Large intestine (tissue), 3 donors: ENCODE data around the gene HRAS. TPM values are rescaled to one million over a fixed set of nuclear protein-coding genes. Genes with fewer than 3 reads are reported as not detected.

ENCODE experiments used
- DNase-seq, 2 donors: peaks; one replicate each; pipeline versions ENCODE4 v3.0.0 to v3.0.0-alpha.2; 2013
- H3K27ac ChIP-seq: one replicate; pipeline ENCODE4 v1.5.1; 2013; ENCODE audit warnings: low read length
- H3K27me3 ChIP-seq: 2 replicates; pipeline ENCODE4 v1.6.1; 2013; ENCODE audit warnings: low read length; ENCODE audit not compliant: control insufficient read depth, insufficient read depth
- H3K36me3 ChIP-seq: 2 replicates; pipeline ENCODE4 v1.6.1; 2013; ENCODE audit warnings: low read length; ENCODE audit not compliant: control insufficient read depth, insufficient read depth
- H3K4me1 ChIP-seq: one replicate; pipeline ENCODE4 v1.6.1; 2013; ENCODE audit warnings: low read length; ENCODE audit not compliant: control insufficient read depth, insufficient read depth
- H3K4me3 ChIP-seq: one replicate; pipeline ENCODE4 v1.5.1; 2013; ENCODE audit warnings: low read length
- H3K9me3 ChIP-seq: one replicate; pipeline ENCODE4 v1.6.1; 2013; ENCODE audit warnings: mild to moderate bottlenecking, low read depth, low read length, moderate library complexity; ENCODE audit not compliant: control insufficient read depth
- WGBS: methylation state at CpG from one replicate; pipeline ENCODE4 v1.1.5; 2013; ENCODE audit warnings: low lambda C conversion rate; ENCODE audit not compliant: insufficient coverage; 5-methylcytosine and 5-hydroxymethylcytosine counted together
- polyA plus RNA-seq: library from polyadenylated mRNA; unstranded; fragments of 120-200 nt; gene quantifications from one replicate; pipeline ENCODE4 v1.2.1, GENCODE V29; 2013

The HRAS gene
- polyA plus RNA-seq, 1 donor = 28.3 TPM

DNA sequence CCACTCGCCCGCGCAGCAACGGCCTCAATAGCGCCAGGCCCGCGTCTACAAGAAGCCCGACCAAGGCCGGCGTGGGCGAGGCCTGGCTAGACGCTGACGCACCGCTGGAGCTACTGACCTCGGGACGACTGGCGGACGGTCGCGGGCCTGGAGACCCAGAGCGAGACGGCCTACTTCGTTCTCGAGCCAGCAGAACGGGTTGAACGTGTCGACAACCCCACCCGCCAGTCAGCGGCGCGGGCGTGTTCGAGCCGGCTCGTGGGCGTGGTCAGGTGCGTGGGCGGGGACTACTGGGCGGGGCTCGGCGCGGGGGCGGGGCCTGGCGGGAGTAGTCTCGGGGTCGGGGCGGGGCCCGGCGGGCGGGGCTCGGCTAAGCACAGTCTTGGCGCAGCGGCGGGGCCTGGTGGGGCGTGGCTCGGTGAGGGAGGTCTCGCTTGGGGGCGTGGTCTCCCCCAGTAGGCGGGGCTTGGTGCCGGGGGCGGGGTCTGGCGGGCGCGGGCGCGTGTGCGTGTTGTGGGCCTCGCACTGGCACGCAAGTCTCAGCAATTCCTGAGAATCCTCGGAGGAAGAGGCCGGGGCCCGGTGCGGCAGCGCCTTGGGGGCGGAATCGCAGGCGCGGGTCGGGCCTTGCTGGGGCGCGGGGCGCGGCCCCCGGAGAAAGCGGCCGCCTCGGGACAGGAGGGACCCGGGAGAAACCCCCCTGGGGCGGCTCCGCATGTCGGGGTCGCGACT is 28.2 kb downstream of the HRAS start, which contains the start of gene RNH1:
Gene RNH1 (minus strand): TSS at position 248 of the 732 bp plus-strand sequence. CDS start 5,080 bp downstream, outside the sequence.
- Histone ChIP-seq H3K27ac (peak within 1 kb of the TSS; percentile 100), H3K9me3 (peaks cover 3% of the 10 kb centered on the region), H3K4me1 (peaks cover 20% of the 10 kb centered on the region), H3K27me3 (no peaks in the 10 kb centered on the region), H3K4me3 (peak within 1 kb of the TSS; percentile 87), H3K36me3 (peaks cover 18% of the 10 kb centered on the region)
- no CpG with 5 or more reads among the region's 93 CpGs for WGBS
- DNase-seq = peak; percentile 92 to 93

DNA sequence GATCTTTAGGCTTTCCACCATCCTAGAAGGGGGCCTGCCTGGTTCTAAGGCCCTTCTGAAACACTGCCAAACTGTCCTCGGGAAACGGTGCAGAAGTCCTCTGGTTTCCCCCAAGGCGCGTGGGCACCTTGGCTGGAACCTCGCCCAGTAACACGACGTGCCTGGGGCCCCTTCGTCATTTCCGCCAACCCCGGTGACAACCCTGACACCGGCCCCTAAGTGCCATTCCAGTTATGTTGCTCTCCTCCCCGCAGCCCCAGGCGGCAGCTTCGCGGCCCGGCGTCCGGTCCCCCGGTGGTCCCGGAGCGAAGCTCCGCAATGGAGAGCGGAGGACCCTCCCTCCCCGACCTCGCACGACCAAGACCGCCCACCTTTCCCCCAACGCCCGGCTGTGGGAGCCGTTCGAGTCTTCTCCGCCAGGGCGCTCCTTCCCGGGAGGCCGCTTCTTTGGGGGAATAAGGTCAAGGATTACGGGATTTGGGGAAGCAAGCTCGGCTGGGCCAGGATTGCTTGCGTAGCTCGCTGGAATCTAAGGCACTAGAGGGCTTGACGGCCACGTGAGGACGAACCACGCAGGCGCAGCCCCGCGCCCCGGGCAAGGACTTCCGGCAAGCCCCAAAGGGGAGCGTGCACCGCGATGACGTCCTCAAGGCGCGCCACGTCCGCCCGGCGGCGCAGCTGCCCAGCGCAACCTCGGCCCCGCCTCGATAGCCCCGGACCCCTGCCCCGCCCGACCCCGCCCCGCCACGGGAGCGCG is 29.0 kb downstream of the HRAS start:
- Histone ChIP-seq H3K36me3 (peaks cover 22% of the 10 kb centered on the region), H3K4me1 (peaks cover 20% of the 10 kb centered on the region), H3K27me3 (no peaks in the 10 kb centered on the region), H3K27ac (peak overlapping the region; percentile 100), H3K4me3 (peak overlapping the region; percentile 87), H3K9me3 (peaks cover 3% of the 10 kb centered on the region)
- no CpG with 5 or more reads among the region's 71 CpGs for WGBS
- DNase-seq = peak; percentile 98 to 99

DNA sequence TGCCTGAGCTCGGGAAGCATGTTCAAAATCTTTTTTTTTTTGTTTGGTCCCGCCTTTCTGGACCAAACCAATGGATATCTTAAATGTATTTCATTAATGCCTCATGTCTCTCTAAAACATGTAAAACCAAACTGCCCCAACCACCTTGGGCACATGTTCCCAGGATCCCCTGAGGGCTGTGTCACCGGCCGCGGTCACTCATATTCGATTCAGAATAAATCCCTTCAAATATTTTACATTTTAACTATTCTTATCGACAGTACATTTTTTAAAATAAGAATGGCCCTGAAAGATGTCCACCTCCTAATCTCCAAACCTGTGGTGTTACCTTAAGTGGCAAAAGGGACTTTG is 30.4 kb downstream of the HRAS start:
- Histone ChIP-seq H3K36me3 (peaks cover 31% of the 10 kb centered on the region), H3K4me3 (peak overlapping the region; percentile 47), H3K27ac (no peak overlapping the region), H3K9me3 (peaks cover 3% of the 10 kb centered on the region), H3K27me3 (no peaks in the 10 kb centered on the region), H3K4me1 (peaks cover 20% of the 10 kb centered on the region)
- DNase-seq = no peak
- WGBS = 89% methylated on average over 5 of the region's 7 CpGs

DNA sequence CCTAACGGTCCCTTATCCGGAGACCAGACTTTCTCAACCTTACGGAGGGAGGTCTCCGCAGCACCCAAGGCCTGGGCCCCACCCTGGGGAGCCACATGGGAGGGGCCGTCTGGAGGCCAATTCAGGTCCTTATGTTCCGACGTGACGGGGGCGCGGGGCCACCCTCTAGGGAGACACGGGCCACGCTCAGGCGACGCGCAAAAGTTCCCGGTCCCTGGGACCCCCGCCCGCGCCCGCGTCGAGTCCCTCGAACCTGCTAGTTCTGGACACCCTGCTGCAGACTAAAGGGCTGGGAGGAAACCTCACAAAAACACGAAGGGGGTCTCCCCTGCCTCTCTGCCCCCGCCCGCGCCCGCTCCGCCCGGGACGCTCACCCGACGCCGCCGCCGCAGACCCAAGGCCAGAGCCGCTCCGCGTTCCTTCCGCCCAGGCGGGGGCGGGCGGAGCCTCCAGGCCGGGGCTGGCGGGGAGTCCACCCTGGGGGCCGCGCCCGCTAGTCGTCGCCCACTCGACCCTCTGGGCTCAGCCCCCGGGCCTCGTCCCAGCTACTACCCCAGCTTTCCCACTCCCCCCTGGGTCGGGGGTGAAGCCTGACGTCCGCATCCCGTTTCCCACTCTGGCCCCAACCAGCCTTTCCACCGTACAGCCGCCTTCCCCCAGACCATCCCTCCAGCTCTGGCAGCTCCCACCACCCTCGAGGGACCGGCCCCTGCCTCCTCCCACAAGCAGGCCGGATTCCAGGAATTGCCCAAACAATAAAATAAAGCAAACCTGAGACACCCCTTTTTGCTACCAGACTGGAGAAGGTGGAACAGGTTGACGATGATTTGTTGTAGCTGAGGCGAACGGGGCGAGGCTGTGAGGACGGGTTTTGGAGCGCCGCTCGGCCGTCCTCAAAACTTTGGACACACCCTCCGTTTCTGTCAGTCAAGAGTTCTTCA is 31.1 kb downstream of the HRAS start:
- peaks cover 20% of the 10 kb centered on the region for H3K4me1 ChIP-seq
- WGBS = 32% methylated on average over 5 of the region's 72 CpGs
- H3K36me3 ChIP-seq = peaks cover 34% of the 10 kb centered on the region
- no peak overlapping the region for H3K27ac ChIP-seq
- H3K4me3 ChIP-seq = peak overlapping the region; percentile 47
- no peaks in the 10 kb centered on the region for H3K27me3 ChIP-seq
- peak; percentile 28 to 48 for DNase-seq
- peaks cover 3% of the 10 kb centered on the region for H3K9me3 ChIP-seq

DNA sequence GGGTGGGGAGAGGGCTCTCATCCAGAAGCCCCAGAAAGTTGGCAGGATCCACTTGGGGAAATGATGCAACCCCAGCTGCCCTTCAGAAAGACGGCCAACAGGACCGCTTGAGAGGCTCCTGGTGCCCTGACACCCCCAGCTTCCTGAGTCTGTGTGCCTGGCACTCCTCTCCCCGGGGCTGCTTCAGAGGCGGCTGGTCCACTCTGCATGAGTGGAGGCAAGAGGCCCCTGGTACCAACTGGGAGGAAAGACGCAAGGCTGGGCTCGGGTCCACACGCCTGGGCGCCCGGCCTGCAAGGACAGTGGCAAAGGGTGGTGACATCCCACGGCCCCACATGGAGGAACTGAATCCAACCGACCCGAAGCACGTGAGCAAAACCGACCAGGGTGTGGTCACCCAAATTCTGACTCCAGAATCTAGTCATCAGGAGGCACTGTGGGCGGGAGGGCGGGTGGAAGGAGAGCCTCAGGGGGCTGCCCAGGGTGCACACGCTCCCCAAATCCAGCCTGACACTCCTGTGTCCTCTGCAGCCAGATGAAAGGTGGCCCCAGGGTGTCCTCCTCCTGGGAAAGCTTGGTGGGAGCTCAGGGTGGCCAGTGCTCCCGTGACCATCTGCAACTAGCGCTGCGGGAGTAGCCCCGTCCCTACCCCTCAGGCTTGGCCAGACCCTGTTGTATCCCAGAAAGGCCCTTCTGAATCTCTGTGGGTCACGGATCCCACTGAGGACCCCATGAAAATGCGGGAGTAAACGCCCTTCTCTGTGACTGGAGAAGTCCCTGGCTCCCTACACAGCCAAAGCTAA is 32.0 kb downstream of the HRAS start:
- H3K4me3 ChIP-seq = no peak overlapping the region
- peaks cover 20% of the 10 kb centered on the region for H3K4me1 ChIP-seq
- no peak for DNase-seq
- H3K36me3 ChIP-seq = peaks cover 40% of the 10 kb centered on the region
- peaks cover 3% of the 10 kb centered on the region for H3K9me3 ChIP-seq
- WGBS = no CpG with 5 or more reads among the region's 24 CpGs
- H3K27ac ChIP-seq = no peak overlapping the region
- H3K27me3 ChIP-seq = no peaks in the 10 kb centered on the region

DNA sequence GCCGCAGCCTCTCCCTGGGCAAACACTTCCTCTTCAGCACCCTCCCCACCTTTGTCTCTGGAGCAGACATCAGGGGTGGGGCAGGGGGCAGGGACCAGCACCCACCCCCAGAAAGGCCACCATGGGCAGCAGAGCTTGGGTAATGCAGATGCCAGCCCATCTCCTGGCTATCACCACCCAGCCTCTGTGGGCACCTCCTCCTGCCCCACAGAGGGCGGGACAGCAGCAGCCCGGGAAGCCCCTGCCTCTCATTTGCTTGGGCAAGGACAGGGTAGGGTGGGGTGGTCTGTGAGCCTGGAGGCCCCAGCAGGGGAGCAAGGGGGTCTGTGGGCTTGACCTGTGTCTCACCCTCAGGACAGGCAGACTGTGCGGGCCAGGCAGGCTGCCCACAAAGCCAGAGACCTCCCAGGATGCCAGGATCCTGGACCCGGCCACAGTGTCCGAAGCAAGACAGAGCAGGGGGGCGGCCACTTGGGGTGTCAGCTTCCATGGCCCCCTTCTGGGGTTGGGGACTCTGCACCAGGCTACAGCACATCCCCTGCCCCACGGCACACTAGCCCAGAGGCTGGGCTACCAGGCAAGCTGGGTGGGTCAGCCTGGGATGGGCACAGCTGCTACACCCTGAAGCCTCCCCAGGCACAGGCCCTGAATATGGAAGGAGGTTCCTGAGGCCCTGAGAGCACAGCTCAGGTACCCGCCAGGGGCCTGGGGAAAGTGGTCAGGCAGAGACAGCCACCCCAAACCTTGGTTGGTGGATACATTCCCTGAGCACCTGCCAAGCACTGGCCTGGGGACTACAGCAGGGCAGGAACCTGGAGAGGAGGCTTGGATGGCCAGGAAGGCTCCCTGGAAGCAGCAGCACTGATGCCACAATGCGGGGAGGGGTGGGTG is 32.8 kb downstream of the HRAS start:
- H3K27me3 ChIP-seq = no peaks in the 10 kb centered on the region
- H3K36me3 ChIP-seq = peaks cover 48% of the 10 kb centered on the region
- H3K4me3 ChIP-seq = no peak overlapping the region
- no peak for DNase-seq
- WGBS = no CpG with 5 or more reads among the region's 10 CpGs
- H3K27ac ChIP-seq = no peak overlapping the region
- peaks cover 5% of the 10 kb centered on the region for H3K9me3 ChIP-seq
- peaks cover 18% of the 10 kb centered on the region for H3K4me1 ChIP-seq

DNA sequence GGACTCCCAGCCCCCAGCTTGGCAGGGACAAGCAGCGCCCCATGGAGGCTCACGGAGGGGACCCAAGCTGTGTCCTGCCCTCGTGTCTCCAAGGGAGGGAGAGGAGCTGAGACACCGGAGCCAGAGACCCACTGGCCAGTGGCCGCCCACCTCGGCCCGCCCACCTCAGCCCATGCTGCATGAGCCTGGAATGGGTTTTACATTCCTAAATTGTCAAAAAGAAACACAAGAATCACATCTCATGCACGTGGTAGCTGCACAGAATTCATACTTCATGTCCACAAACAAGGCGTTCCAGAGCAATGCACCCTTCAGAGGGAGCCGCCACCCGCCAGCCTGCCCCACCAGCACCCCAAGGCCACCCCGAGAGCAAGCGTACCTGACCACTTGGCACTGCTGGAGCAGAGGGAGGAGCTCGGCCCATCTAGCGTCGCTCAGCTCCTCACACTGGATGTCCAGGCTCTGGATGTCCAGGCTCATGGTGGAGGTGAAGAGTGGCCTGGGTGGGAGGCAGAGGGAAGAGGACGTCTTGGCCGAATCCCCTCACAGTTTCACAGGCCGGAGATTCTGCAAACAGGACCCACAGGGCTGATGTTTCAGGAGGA is 33.6 kb downstream of the HRAS start:
- H3K4me3 ChIP-seq = no peak overlapping the region
- H3K27me3 ChIP-seq = no peaks in the 10 kb centered on the region
- DNase-seq = no peak
- WGBS = no CpG with 5 or more reads among the region's 19 CpGs
- peaks cover 18% of the 10 kb centered on the region for H3K4me1 ChIP-seq
- H3K9me3 ChIP-seq = peaks cover 4% of the 10 kb centered on the region
- H3K27ac ChIP-seq = no peak overlapping the region
- H3K36me3 ChIP-seq = peaks cover 55% of the 10 kb centered on the region

DNA sequence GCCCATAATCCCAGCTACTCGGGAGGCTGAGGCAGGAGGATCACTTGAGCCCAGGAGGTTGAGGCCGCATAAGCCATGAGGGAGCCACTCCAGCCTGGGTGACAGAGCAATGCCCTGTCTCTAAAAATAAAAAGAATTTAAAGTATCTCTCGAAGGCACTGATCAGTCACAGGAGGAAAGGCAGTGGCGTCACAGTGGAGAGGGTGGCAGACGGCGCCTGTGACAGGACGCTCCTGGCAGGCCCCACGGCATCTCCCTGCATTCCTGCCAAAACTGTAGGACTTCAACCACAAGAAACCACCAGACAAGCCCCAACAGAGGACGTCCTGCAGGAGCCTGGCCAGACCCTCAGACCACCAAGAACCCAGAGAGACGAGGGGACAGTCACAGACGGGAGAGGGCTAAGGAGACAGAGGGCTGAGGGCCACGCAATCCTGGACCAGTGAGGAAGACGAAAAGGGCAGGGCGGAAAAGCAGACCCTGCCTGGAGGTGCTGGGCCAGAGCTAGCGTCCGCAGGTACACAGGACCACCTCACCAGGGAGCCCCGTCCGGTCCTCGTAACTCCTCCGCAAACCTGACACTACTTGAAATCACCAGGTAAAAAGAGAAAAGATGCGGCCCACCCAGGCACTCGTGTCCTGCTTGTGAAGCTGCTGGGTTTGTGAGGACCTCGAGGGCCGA is 34.2 kb downstream of the HRAS start:
- WGBS = no CpG with 5 or more reads among the region's 24 CpGs
- peaks cover 4% of the 10 kb centered on the region for H3K9me3 ChIP-seq
- DNase-seq = no peak
- no peak overlapping the region for H3K4me3 ChIP-seq
- no peaks in the 10 kb centered on the region for H3K27me3 ChIP-seq
- no peak overlapping the region for H3K27ac ChIP-seq
- peaks cover 60% of the 10 kb centered on the region for H3K36me3 ChIP-seq
- peaks cover 18% of the 10 kb centered on the region for H3K4me1 ChIP-seq
